H1 (cell line): ENCODE data around the gene IER5. TPM values are rescaled to one million over a fixed set of nuclear protein-coding genes. Genes with fewer than 3 reads are reported as not detected.
A peak's percentile ranks its signal among the peaks of the same experiment; 100 is the strongest.

Source experiments
- CTCF ChIA-PET: fragments of 300-600 bp; sonication (Branson Sonifier 250); formaldehyde crosslinking; loops from one replicate; lab custom pipeline; 2021; ENCODE audit not compliant: partially characterized antibody; lab: Charles Lee
- POLR2A ChIA-PET: fragments of 300-600 bp; sonication (Branson Sonifier 250); formaldehyde crosslinking; loops from one replicate; lab custom pipeline; 2021; ENCODE audit warnings: inconsistent platforms; ENCODE audit not compliant: partially characterized antibody; lab: Charles Lee
- DNase-seq, 2 experiments: peaks; one replicate each; pipeline versions ENCODE4 v3.0.0 to v3.0.0-alpha.2; 2010 to 2022; ENCODE audit warnings: low spot score in 2 of 2, low read depth in 1 of 2, mixed read lengths in 1 of 2
- FAIRE-seq: peaks from 2 replicates; lab custom pipeline; 2011; peaks lifted over from hg19 to GRCh38; lab: Jason Lieb, UNC
- H2AFZ ChIP-seq: 2 replicates; pipeline ENCODE4 v1.8.1; 2012; ENCODE audit warnings: low read length, inconsistent platforms
- H2AK5ac ChIP-seq: 2 replicates; pipeline ENCODE4 v1.6.1; 2013; ENCODE audit warnings: low read depth, low read length
- H2BK120ac ChIP-seq: replicated peaks from 2 replicates; pipeline ENCODE3; 2013; ENCODE audit warnings: low read depth, low read length, inconsistent platforms
- H2BK12ac ChIP-seq: 2 replicates; pipeline ENCODE4 v1.6.1; 2013; ENCODE audit warnings: low read depth, low read length
- H2BK15ac ChIP-seq: 2 replicates; pipeline ENCODE4 v1.6.1; 2013; ENCODE audit warnings: low read length
- H2BK20ac ChIP-seq: 2 replicates; pipeline ENCODE4 v1.6.1; 2013; ENCODE audit warnings: low read length
- H2BK5ac ChIP-seq: 2 replicates; pipeline ENCODE4 v1.6.1; 2013; ENCODE audit warnings: low read depth, low read length
- H3K14ac ChIP-seq: 2 replicates; pipeline ENCODE4 v1.6.1; 2013; ENCODE audit warnings: inconsistent platforms; ENCODE audit not compliant: insufficient read length
- H3K18ac ChIP-seq: 2 replicates; pipeline ENCODE4 v1.6.1; 2013; ENCODE audit warnings: low read length; ENCODE audit errors: extremely low read depth
- H3K23ac ChIP-seq: 2 replicates; pipeline ENCODE4 v1.6.1; 2013; ENCODE audit warnings: inconsistent platforms; ENCODE audit not compliant: insufficient read length
- H3K23me2 ChIP-seq: 2 replicates; pipeline ENCODE4 v1.6.1; 2013; ENCODE audit warnings: low read depth, low read length
- H3K27ac ChIP-seq: 2 replicates; pipeline ENCODE4 v1.6.1; 2011; ENCODE audit warnings: low read depth, low read length, inconsistent platforms
- H3K27me3 ChIP-seq, 4 experiments: replicated peaks in 1 of 4; 1 replicate in 1 of 4; 2 replicates in 3 of 4; pipeline versions ENCODE4 v1.6.1 to v1.8.1; 2011 to 2013; ENCODE audit warnings: low read length in 3 of 4, mild to moderate bottlenecking in 3 of 4, inconsistent platforms in 2 of 4, mixed read lengths in 2 of 4, moderate library complexity in 1 of 4; ENCODE audit not compliant: control insufficient read depth in 3 of 4, insufficient read depth in 3 of 4; ENCODE audit errors: extremely low read depth in 1 of 4
- H3K36me3 ChIP-seq, 4 experiments: 2 replicates each; pipeline versions ENCODE4 v1.6.1 to v1.8.1; 2011 to 2013; ENCODE audit warnings: mild to moderate bottlenecking in 4 of 4, low read length in 3 of 4, moderate library complexity in 2 of 4, control low read depth in 1 of 4, inconsistent platforms in 1 of 4; ENCODE audit not compliant: insufficient read depth in 4 of 4, control insufficient read depth in 2 of 4
- H3K4ac ChIP-seq: replicated peaks from 2 replicates; pipeline ENCODE3; 2013; ENCODE audit warnings: low read length, low read depth, mixed read lengths, inconsistent platforms; ENCODE audit not compliant: insufficient read length
- H3K4me1 ChIP-seq, 4 experiments: replicated peaks in 1 of 4; 1 replicate in 1 of 4; 2 replicates in 3 of 4; pipeline versions ENCODE4 v1.6.1 to v1.8.1; 2011 to 2013; ENCODE audit warnings: low read length in 3 of 4, inconsistent platforms in 2 of 4, mixed read lengths in 1 of 4; ENCODE audit not compliant: insufficient read depth in 4 of 4, control insufficient read depth in 3 of 4
- H3K4me2 ChIP-seq, 2 experiments: 2 replicates each; pipeline versions ENCODE4 v1.6.1 to v1.8.1; 2011 to 2013; ENCODE audit warnings: low read depth in 2 of 2, low read length in 2 of 2, control low read depth in 1 of 2, inconsistent platforms in 1 of 2, mild to moderate bottlenecking in 1 of 2; ENCODE audit not compliant: insufficient read depth in 1 of 2
- H3K4me3 ChIP-seq, 4 experiments: fragments of 200-600, 300-600 bp in 1 of 4; sonication (generic), shearing (Covaris generic), sonication (Bioruptor Twin) in 1 of 4; 2 replicates each; pipeline versions ENCODE4 v1.5.1 to v1.8.1; 2011 to 2016; ENCODE audit warnings: low read length in 4 of 4, low read depth in 3 of 4, control low read depth in 2 of 4, inconsistent platforms in 2 of 4, mild to moderate bottlenecking in 2 of 4, mixed read lengths in 1 of 4, moderate library complexity in 1 of 4; ENCODE audit not compliant: insufficient read depth in 2 of 4; ENCODE audit errors: extremely low read depth in 1 of 4
- H3K56ac ChIP-seq: replicated peaks from 2 replicates; pipeline ENCODE3; 2013; ENCODE audit warnings: low read depth, mild to moderate bottlenecking, mixed read lengths, low read length, inconsistent platforms; ENCODE audit not compliant: insufficient read length
- H3K79me1 ChIP-seq: 2 replicates; pipeline ENCODE4 v1.6.1; 2013; ENCODE audit warnings: low read depth, low read length, control low read depth
- H3K79me2 ChIP-seq, 2 experiments: 2 replicates each; pipeline versions ENCODE4 v1.6.1 to v1.8.1; 2012 to 2013; ENCODE audit warnings: low read length in 2 of 2, mild to moderate bottlenecking in 2 of 2, inconsistent platforms in 1 of 2; ENCODE audit not compliant: insufficient read depth in 2 of 2, control insufficient read depth in 1 of 2
- H3K9ac ChIP-seq, 4 experiments: replicated peaks in 1 of 4; 1 replicate in 1 of 4; 2 replicates in 3 of 4; pipeline versions ENCODE4 v1.6.1 to v1.8.1; 2011 to 2013; ENCODE audit warnings: low read depth in 3 of 4, low read length in 3 of 4, control low read depth in 2 of 4, mild to moderate bottlenecking in 2 of 4, moderate library complexity in 2 of 4, inconsistent platforms in 1 of 4; ENCODE audit errors: extremely low read depth in 1 of 4
- H3K9me3 ChIP-seq, 2 experiments: 2 replicates each; pipeline versions ENCODE4 v1.6.1 to v1.8.1; 2012 to 2013; ENCODE audit warnings: mild to moderate bottlenecking in 2 of 2, moderate library complexity in 2 of 2, control low read depth in 1 of 2, inconsistent platforms in 1 of 2, low read depth in 1 of 2, low read length in 1 of 2, mixed read lengths in 1 of 2; ENCODE audit not compliant: insufficient read depth in 2 of 2
- H4K20me1 ChIP-seq, 2 experiments: replicated peaks in 1 of 2; 2 replicates each; pipeline versions ENCODE3 to v1.8.1; 2011 to 2013; ENCODE audit warnings: inconsistent platforms in 2 of 2, low read length in 2 of 2, mild to moderate bottlenecking in 1 of 2; ENCODE audit not compliant: insufficient read depth in 2 of 2, control insufficient read depth in 1 of 2
- H4K5ac ChIP-seq: 2 replicates; pipeline ENCODE4 v1.6.1; 2013; ENCODE audit warnings: low read length, low read depth, mixed read lengths, inconsistent platforms; ENCODE audit not compliant: insufficient read length
- H4K8ac ChIP-seq: 2 replicates; pipeline ENCODE4 v1.8.0; 2013; ENCODE audit warnings: mild to moderate bottlenecking, moderate library complexity, low read length, inconsistent platforms; ENCODE audit not compliant: insufficient read depth; ENCODE audit errors: extremely low read depth
- H4K91ac ChIP-seq: replicated peaks from 2 replicates; pipeline ENCODE3; 2013; ENCODE audit warnings: low read length, mixed read lengths, inconsistent platforms; ENCODE audit not compliant: insufficient read length
- RAD21 ChIP-seq, 2 experiments: IDR thresholded peaks in 1 of 2; conservative IDR thresholded peaks in 1 of 2; 2 replicates each; pipeline ENCODE4 v1.6.1; 2011; ENCODE audit warnings: low read depth in 2 of 2, low read length in 2 of 2, improper control_type of control experiment in 1 of 2, inconsistent platforms in 1 of 2, mild to moderate bottlenecking in 1 of 2, moderate library complexity in 1 of 2
- WGBS, 2 experiments: shearing (Covaris generic) in 1 of 2; methylation state at CpG; one replicate each; pipeline versions ENCODE4 v1.1.6 to v1.1.7; 2013 to 2015; ENCODE audit warnings: low lambda C conversion rate in 2 of 2, mixed read lengths in 2 of 2, inconsistent platforms in 1 of 2, low coverage in 1 of 2, missing lambda C conversion rate in 1 of 2; ENCODE audit not compliant: insufficient replicate concordance in 2 of 2, insufficient coverage in 1 of 2, insufficient read length in 1 of 2; ENCODE audit errors: extremely low coverage in 1 of 2, missing lambda C conversion rate in 1 of 2; 5-methylcytosine and 5-hydroxymethylcytosine counted together
- polyA plus RNA-seq, 7 experiments: library from polyadenylated mRNA; depleted of rRNA in 3 of 7; stranded (reverse) in 5 of 7; unstranded in 2 of 7; fragments of >200 nt in 5 of 7; fragments of 200-250 nt in 2 of 7; gene quantifications; 1 replicate in 5 of 7; 2 replicates in 1 of 7; 4 replicates in 1 of 7; pipeline versions ENCODE4 v1.2.1 to v1.2.3, GENCODE V29; 2011 to 2013; ENCODE audit warnings: missing spikeins in 2 of 7, mixed read lengths in 2 of 7
- total RNA-seq: library from RNA; stranded (reverse); fragmentation: NEBNext Ultra II Directional; extraction: Animal tissue kit (Norgen Biotek cat#: 25700); gene quantifications from 2 replicates; pipeline ENCODE4 v1.2.1, GENCODE V29; 2021

Gene IER5
- total and polyA plus RNA-seq, 2 of the 8 experiments (the other 6 are each of a cell fraction or from before 2014, with no cell fraction given): 3.5 to 7.7 TPM

DNA sequence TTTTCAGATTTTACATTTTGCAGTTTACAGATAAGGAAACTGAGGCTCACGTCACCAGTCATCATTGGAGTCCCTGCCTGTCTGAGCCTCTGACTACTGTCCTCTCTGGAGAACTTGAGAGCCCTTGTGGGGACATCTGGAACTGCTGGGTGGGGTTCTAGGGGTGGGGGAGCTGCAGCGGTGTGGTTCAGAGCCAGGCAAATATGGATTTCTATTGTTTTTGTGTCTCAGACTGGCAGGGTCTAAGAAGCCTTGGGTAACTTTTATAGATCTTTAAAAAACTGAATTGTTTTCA is 46.9 kb downstream of the IER5 start:
- no peak for FAIRE-seq
- POLR2A ChIA-PET: interaction anchor here (1.0 to 1.1 kb wide), 2 partner anchors 18 to 38 kb away, joined by 3 to 5 read pairs; no protein-coding TSS in a partner anchor
- no peak overlapping the region for H3K4me2 ChIP-seq
- peak in 1 of 2 experiments; percentile 49; a peak in 2 of 4 replicates for TF ChIP-seq RAD21 (IDR thresholded peaks at IDR 0.05 in 1 of 2, conservative IDR thresholded peaks at IDR 0.05 in 1 of 2; ENCODE audit: low read depth in 2 of 2, low read length in 2 of 2)

More for the DNA sequence above, 46.9 kb downstream of the IER5 start:
- no peaks in the 10 kb centered on the region; a peak in 1 of 7 replicates for H3K27me3 ChIP-seq
- no peaks in the 10 kb centered on the region for H3K79me2 ChIP-seq
- no peak overlapping the region for H3K23ac ChIP-seq
- peaks cover 5% of the 10 kb centered on the region; the same call in 1 of the 2 replicates for H3K23me2 ChIP-seq
- peak overlapping the region; percentile 99; the same call in 1 of the 2 replicates for H2BK20ac ChIP-seq
- H3K14ac ChIP-seq: no peak overlapping the region
- no peak overlapping the region; a peak in 1 of 7 replicates for H3K9ac ChIP-seq
- H4K20me1 ChIP-seq: no peaks in the 10 kb centered on the region
- H4K5ac ChIP-seq: no peak overlapping the region
- H3K18ac ChIP-seq: peak overlapping the region; percentile 88
- no peaks in the 10 kb centered on the region for H3K79me1 ChIP-seq
- CTCF ChIA-PET: interaction anchor here (0.7 to 2.5 kb wide), 19 partner anchors 8 to 862 kb away, joined by 3 to 12 read pairs (median 4); no protein-coding TSS in a partner anchor
- peak overlapping the region; percentile 82 for H4K91ac ChIP-seq
- H4K8ac ChIP-seq: no peak overlapping the region
- peak overlapping the region; percentile 63 for H2BK12ac ChIP-seq
- no peak overlapping the region for H2AK5ac ChIP-seq
- peak overlapping the region; percentile 85 for H2BK120ac ChIP-seq
- H3K4me3 ChIP-seq: no peak overlapping the region
- no peak for DNase-seq
- no peak overlapping the region for H3K56ac ChIP-seq
- peak overlapping the region; percentile 99; the same call in 1 of the 2 replicates for H2BK5ac ChIP-seq
- no peak overlapping the region for H3K4ac ChIP-seq
- no peaks in the 10 kb centered on the region for H3K9me3 ChIP-seq
- no peak overlapping the region for H2AFZ ChIP-seq
- H3K4me1 ChIP-seq: peaks cover 9 to 19% (median 16%) of the 10 kb centered on the region in 4 experiments
- no peaks in the 10 kb centered on the region for H3K36me3 ChIP-seq
- peak overlapping the region; percentile 61; the same call in 1 of the 2 replicates for H3K27ac ChIP-seq
- 89% methylated on average over 2 of the region's 2 CpGs; no CpG with 5 or more reads in 1 of the 2 experiments for WGBS, 2 experiments
- H2BK15ac ChIP-seq: no peak overlapping the region
